Measurements from ENCODE around the gene PPFIA4.

Gene PPFIA4

GRCh38 chr1:203039609-203040512 lies 13.6 kb downstream of the PPFIA4 start:
- no peak overlapping the region for H3K4me2 ChIP-seq (ENCODE audit: low read length)
- no peaks in the 10 kb centered on the region for H4K20me1 ChIP-seq (ENCODE audit: insufficient read depth, low read length)
- TF ChIP-seq CTCF (IDR thresholded peaks at IDR 0.05; ENCODE audit: low read depth, low read length): peak; percentile 35
- TF ChIP-seq EZH2phosphoT487 (IDR thresholded peaks at IDR 0.05; ENCODE audit: low read depth): no peak
- no peak overlapping the region for H2AFZ ChIP-seq (ENCODE audit: low read depth, low read length)
- no peak overlapping the region for H3K4me3 ChIP-seq (ENCODE audit: low read length)
- no peak overlapping the region for H3K27ac ChIP-seq (ENCODE audit: low read length)
- peaks cover 23% of the 10 kb centered on the region for H3K27me3 ChIP-seq (ENCODE audit: low read depth, low read length)
- peaks cover 8% of the 10 kb centered on the region for H3K4me1 ChIP-seq (ENCODE audit: low read length)
- no peaks in the 10 kb centered on the region for H3K79me2 ChIP-seq (ENCODE audit: low read length)
- H3K9me3 ChIP-seq (ENCODE audit: insufficient read depth, low read length): no peaks in the 10 kb centered on the region
- no peak overlapping the region for H3K9ac ChIP-seq (ENCODE audit: low read length)
- no peaks in the 10 kb centered on the region for H3K36me3 ChIP-seq (replicated peaks; ENCODE audit: low read depth, low read length)

GRCh38 chr1:203040513-203041275 lies 14.4 kb downstream of the PPFIA4 start:
- Histone ChIP-seq H3K79me2 (ENCODE audit: low read length) (no peaks in the 10 kb centered on the region), H4K20me1 (ENCODE audit: insufficient read depth, low read length) (no peaks in the 10 kb centered on the region), H2AFZ (ENCODE audit: low read depth, low read length) (no peak overlapping the region), H3K4me2 (ENCODE audit: low read length) (no peak overlapping the region), H3K36me3 (replicated peaks; ENCODE audit: low read depth, low read length) (no peaks in the 10 kb centered on the region), H3K9me3 (ENCODE audit: insufficient read depth, low read length) (no peaks in the 10 kb centered on the region), H3K27ac (ENCODE audit: low read length) (no peak overlapping the region), H3K4me3 (ENCODE audit: low read length) (no peak overlapping the region), H3K27me3 (ENCODE audit: low read depth, low read length) (peaks cover 30% of the 10 kb centered on the region), H3K4me1 (ENCODE audit: low read length) (peaks cover 7% of the 10 kb centered on the region), H3K9ac (ENCODE audit: low read length) (no peak overlapping the region)
- TF ChIP-seq CTCF (IDR thresholded peaks at IDR 0.05; ENCODE audit: low read depth, low read length) (no peak), EZH2phosphoT487 (IDR thresholded peaks at IDR 0.05; ENCODE audit: low read depth) (no peak)

GRCh38 chr1:203041351-203041932 lies 15.2 kb downstream of the PPFIA4 start:
- H3K4me2 ChIP-seq (ENCODE audit: low read length): no peak overlapping the region
- no peak overlapping the region for H3K9ac ChIP-seq (ENCODE audit: low read length)
- no peak overlapping the region for H3K4me3 ChIP-seq (ENCODE audit: low read length)
- no peak overlapping the region for H3K27ac ChIP-seq (ENCODE audit: low read length)
- TF ChIP-seq CTCF (IDR thresholded peaks at IDR 0.05; ENCODE audit: low read depth, low read length) (no peak), EZH2phosphoT487 (IDR thresholded peaks at IDR 0.05; ENCODE audit: low read depth) (no peak)
- no peak overlapping the region for H2AFZ ChIP-seq (ENCODE audit: low read depth, low read length)
- H3K4me1 ChIP-seq (ENCODE audit: low read length): peaks cover 7% of the 10 kb centered on the region
- no peaks in the 10 kb centered on the region for H3K79me2 ChIP-seq (ENCODE audit: low read length)
- H3K9me3 ChIP-seq (ENCODE audit: insufficient read depth, low read length): no peaks in the 10 kb centered on the region
- H4K20me1 ChIP-seq (ENCODE audit: insufficient read depth, low read length): no peaks in the 10 kb centered on the region
- peaks cover 30% of the 10 kb centered on the region for H3K27me3 ChIP-seq (ENCODE audit: low read depth, low read length)
- H3K36me3 ChIP-seq (replicated peaks; ENCODE audit: low read depth, low read length): no peaks in the 10 kb centered on the region

All from OCI-LY3 (cell line).